Measurements from ENCODE around the gene STBD1.

STBD1 gene

DNA sequence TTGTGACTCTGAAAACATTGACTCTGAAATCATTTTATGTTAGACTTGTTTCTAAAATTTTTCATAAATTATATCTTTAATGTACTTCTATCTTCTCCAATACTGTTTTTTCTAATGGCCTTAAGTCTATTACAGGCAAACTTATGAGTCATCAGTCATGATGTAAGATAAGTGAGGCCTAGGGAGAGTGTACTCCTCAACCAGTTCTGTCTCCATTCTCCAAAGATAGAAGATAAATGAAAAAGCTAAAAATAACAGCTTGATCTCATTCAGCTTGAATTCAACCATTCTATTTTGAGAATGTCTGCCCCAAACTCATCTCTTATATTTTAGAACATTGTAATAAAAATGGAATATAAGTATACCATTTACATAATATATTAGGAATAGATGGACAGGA is 34.5 kb downstream of the STBD1 start:
- no peaks in the 10 kb centered on the region for H3K27me3 ChIP-seq (ENCODE audit: insufficient read depth, low read length, poor library complexity)
- no peak overlapping the region for H2AFZ ChIP-seq (ENCODE audit: low read depth, low read length)
- TF ChIP-seq, protein P1, sequence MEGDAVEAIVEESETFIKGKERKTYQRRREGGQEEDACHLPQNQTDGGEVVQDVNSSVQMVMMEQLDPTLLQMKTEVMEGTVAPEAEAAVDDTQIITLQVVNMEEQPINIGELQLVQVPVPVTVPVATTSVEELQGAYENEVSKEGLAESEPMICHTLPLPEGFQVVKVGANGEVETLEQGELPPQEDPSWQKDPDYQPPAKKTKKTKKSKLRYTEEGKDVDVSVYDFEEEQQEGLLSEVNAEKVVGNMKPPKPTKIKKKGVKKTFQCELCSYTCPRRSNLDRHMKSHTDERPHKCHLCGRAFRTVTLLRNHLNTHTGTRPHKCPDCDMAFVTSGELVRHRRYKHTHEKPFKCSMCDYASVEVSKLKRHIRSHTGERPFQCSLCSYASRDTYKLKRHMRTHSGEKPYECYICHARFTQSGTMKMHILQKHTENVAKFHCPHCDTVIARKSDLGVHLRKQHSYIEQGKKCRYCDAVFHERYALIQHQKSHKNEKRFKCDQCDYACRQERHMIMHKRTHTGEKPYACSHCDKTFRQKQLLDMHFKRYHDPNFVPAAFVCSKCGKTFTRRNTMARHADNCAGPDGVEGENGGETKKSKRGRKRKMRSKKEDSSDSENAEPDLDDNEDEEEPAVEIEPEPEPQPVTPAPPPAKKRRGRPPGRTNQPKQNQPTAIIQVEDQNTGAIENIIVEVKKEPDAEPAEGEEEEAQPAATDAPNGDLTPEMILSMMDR (IDR thresholded peaks at IDR 0.05; ENCODE audit: borderline replicate concordance, extremely low read depth, low read length, poor library complexity, severe bottlenecking): no peak
- no peak for TF ChIP-seq EZH2 (IDR thresholded peaks at IDR 0.05; ENCODE audit: borderline replicate concordance, low read depth, low read length, severe bottlenecking)
- H3K79me2 ChIP-seq (ENCODE audit: insufficient read depth, low read length): no peaks in the 10 kb centered on the region
- H3K9me3 ChIP-seq (ENCODE audit: insufficient read depth, low read length, severe bottlenecking): no peaks in the 10 kb centered on the region
- no peak for ATAC-seq (ENCODE audit: insufficient read depth, low read depth)
- no peak overlapping the region for H3K4me3 ChIP-seq (ENCODE audit: low read depth in 1 of 2, low read length in 2 of 2)
- no peak for DNase-seq
- no peaks in the 10 kb centered on the region for H4K20me1 ChIP-seq (ENCODE audit: insufficient read depth, low read length)
- H3K27ac ChIP-seq (ENCODE audit: low read length): no peak overlapping the region
- no peaks in the 10 kb centered on the region for H3K4me1 ChIP-seq (ENCODE audit: insufficient read depth, low read length)
- no peak overlapping the region for H3K9ac ChIP-seq (ENCODE audit: low read depth, low read length)
- H3K4me2 ChIP-seq (ENCODE audit: insufficient read depth, low read length): no peak overlapping the region
- H3K36me3 ChIP-seq (ENCODE audit: insufficient read depth, low read length): no peaks in the 10 kb centered on the region

DNA sequence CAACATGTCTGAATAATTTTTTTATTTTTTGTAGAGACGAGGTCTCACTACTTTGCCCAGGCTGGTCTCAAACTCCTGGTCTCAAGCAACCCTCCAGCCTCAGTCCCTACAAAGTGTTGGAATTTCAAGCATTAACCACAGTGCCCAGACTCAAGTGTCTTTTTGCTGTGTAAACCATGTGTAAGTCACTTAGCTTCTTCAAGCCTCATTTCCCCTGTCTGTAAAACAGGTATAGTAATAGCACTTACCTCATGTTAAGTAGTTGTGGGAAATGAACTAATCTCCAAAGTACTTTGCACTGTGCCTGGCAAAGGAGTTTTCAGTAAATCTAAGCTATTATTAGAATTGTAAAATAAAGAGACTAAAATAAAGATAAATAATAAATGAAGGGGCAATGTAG is 35.7 kb downstream of the STBD1 start:
- no peak overlapping the region for H3K4me3 ChIP-seq (ENCODE audit: low read depth in 1 of 2, low read length in 2 of 2)

DNA sequence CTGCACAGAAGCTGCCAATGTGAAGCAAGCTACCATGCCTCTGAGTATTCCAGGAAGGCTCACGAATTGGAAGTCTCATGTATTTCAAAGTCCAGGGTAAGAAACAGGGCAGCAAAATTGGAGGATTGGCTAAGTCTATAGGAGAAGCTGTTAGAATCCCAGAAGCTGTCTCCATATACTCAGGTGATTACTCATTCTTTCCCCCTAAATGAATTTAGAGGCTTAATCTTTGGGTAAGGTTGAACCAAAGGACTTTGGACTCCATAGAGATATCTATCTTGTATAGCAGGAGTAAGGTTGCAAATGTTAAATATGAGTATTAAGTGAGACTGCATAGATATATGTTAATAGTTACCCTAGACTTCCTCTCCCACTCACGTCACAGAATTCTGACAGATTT is 36.3 kb downstream of the STBD1 start:
- no peak overlapping the region for H3K27ac ChIP-seq (ENCODE audit: low read length)
- no peak overlapping the region for H2AFZ ChIP-seq (ENCODE audit: low read depth, low read length)
- H3K79me2 ChIP-seq (ENCODE audit: insufficient read depth, low read length): no peaks in the 10 kb centered on the region
- H3K4me3 ChIP-seq (ENCODE audit: low read depth in 1 of 2, low read length in 2 of 2): no peak overlapping the region
- TF ChIP-seq, protein P1 (IDR thresholded peaks at IDR 0.05; ENCODE audit: borderline replicate concordance, extremely low read depth, low read length, poor library complexity, severe bottlenecking): no peak
- TF ChIP-seq EZH2 (IDR thresholded peaks at IDR 0.05; ENCODE audit: borderline replicate concordance, low read depth, low read length, severe bottlenecking): no peak
- H3K9ac ChIP-seq (ENCODE audit: low read depth, low read length): no peak overlapping the region
- H4K20me1 ChIP-seq (ENCODE audit: insufficient read depth, low read length): no peaks in the 10 kb centered on the region
- no peaks in the 10 kb centered on the region for H3K27me3 ChIP-seq (ENCODE audit: insufficient read depth, low read length, poor library complexity)
- H3K36me3 ChIP-seq (ENCODE audit: insufficient read depth, low read length): no peaks in the 10 kb centered on the region
- no peak for ATAC-seq (ENCODE audit: insufficient read depth, low read depth)
- no peaks in the 10 kb centered on the region for H3K4me1 ChIP-seq (ENCODE audit: insufficient read depth, low read length)
- no peaks in the 10 kb centered on the region for H3K9me3 ChIP-seq (ENCODE audit: insufficient read depth, low read length, severe bottlenecking)
- no peak for DNase-seq
- H3K4me2 ChIP-seq (ENCODE audit: insufficient read depth, low read length): no peak overlapping the region

More for the DNA sequence above, 35.7 kb downstream of the STBD1 start:
- Histone ChIP-seq H4K20me1 (ENCODE audit: insufficient read depth, low read length) (no peaks in the 10 kb centered on the region), H3K79me2 (ENCODE audit: insufficient read depth, low read length) (no peaks in the 10 kb centered on the region), H3K9me3 (ENCODE audit: insufficient read depth, low read length, severe bottlenecking) (no peaks in the 10 kb centered on the region), H3K4me1 (ENCODE audit: insufficient read depth, low read length) (no peaks in the 10 kb centered on the region), H3K27me3 (ENCODE audit: insufficient read depth, low read length, poor library complexity) (no peaks in the 10 kb centered on the region), H2AFZ (ENCODE audit: low read depth, low read length) (no peak overlapping the region), H3K36me3 (ENCODE audit: insufficient read depth, low read length) (no peaks in the 10 kb centered on the region), H3K4me2 (ENCODE audit: insufficient read depth, low read length) (no peak overlapping the region), H3K9ac (ENCODE audit: low read depth, low read length) (no peak overlapping the region), H3K27ac (ENCODE audit: low read length) (no peak overlapping the region)
- ATAC-seq (ENCODE audit: insufficient read depth, low read depth): no peak
- no peak for DNase-seq
- TF ChIP-seq EZH2 (IDR thresholded peaks at IDR 0.05; ENCODE audit: borderline replicate concordance, low read depth, low read length, severe bottlenecking): no peak
- TF ChIP-seq, protein P1 (IDR thresholded peaks at IDR 0.05; ENCODE audit: borderline replicate concordance, extremely low read depth, low read length, poor library complexity, severe bottlenecking): no peak

All from DND-41 (cell line).